ENCODE measurements around the gene KIFAP3. TPM values are rescaled to one million over a fixed set of nuclear protein-coding genes. Genes with fewer than 3 reads are reported as not detected.
"Not testable (repeated sequence)": the region's sequence is repeated elsewhere in the genome, so short reads cannot be mapped to it uniquely, and the experiment has no call there.

KIFAP3 gene
- total RNA-seq, 2 experiments from 2014 or later, result 14.0 to 14.7 TPM

GRCh38 chr1:169877800-169878491, 196.5 kb downstream of the KIFAP3 start:
- Mint-ChIP-seq H3K9me3 (no peaks in the 10 kb centered on the region), H3K36me3 (ENCODE audit: low read depth) (peaks cover 40% of the 10 kb centered on the region), H3K27me3 (no peaks in the 10 kb centered on the region), H3K4me1 (ENCODE audit: low read depth) (peaks cover 18% of the 10 kb centered on the region), H3K27ac (no peak overlapping the region), H3K4me3 (no peak overlapping the region)
- DNase-seq (no peak), ATAC-seq (no peak)
- ChIA-PET POLR2A (no interaction called here), CTCF (no interaction called here)
- no peak for TF ChIP-seq CTCF (IDR thresholded peaks at IDR 0.05)
- intact Hi-C loops (cut with micrococcal nuclease), result no loop called here

DNA sequence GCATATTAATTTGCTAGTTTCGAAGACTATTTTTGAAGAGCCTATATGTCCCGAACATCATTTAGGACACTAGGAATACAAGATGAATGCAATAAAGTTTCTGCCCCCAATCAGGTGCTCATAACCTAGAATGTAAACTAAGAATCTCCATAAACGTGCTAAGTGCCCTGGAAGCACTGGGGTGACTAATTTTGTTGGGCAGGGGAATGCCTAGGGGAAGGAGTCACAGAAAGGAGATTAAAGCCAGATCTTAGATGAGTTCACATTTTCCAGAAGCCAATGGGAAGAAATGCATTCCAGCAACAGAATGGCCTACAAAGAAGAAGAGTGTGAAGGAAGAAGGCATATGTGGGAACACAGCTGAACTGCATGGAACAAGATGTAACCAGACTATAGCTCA, 200.3 kb downstream of the KIFAP3 start:
- H3K9me3 Mint-ChIP-seq, result peaks cover 2% of the 10 kb centered on the region
- no peak for TF ChIP-seq CTCF (IDR thresholded peaks at IDR 0.05)
- POLR2A ChIA-PET, result no interaction called here
- ATAC-seq (no peak), DNase-seq (no peak)
- H3K27me3 Mint-ChIP-seq, result no peaks in the 10 kb centered on the region
- intact Hi-C loops (cut with micrococcal nuclease), result no loop called here
- no peak overlapping the region for H3K27ac Mint-ChIP-seq
- H3K4me1 Mint-ChIP-seq (ENCODE audit: low read depth), result peaks cover 11% of the 10 kb centered on the region
- CTCF ChIA-PET, result no interaction called here
- H3K36me3 Mint-ChIP-seq (ENCODE audit: low read depth), result peaks cover 57% of the 10 kb centered on the region
- no peak overlapping the region for H3K4me3 Mint-ChIP-seq

DNA sequence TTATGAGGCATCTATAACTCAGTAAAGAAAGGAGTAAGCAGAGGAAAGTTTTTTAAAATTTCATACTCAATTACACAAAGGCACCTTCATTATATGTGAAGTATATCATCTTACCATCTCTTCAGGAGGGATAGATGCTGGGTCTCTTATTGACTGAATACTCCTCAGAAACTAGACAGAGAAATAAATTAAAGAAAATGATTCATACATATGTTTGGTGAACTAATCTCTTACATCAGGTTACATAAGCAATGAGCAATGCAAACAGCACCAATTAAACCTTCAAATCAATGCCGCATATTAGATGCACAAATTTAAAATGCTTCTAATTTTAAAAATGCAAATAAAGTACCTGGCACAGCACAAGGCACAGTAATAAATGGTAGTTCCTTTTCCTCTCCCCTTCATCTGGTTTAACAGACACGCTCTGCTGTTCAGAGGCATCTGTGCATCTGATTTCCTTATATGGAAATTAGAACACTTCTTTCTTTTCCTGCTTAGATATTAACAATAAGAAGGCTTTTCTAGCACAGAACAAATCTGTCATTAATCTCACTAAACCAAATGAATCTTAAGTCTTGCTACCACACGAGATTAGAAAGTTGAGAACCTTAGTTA, 200.8 kb downstream of the KIFAP3 start:
- Mint-ChIP-seq H3K9me3 (peaks cover 2% of the 10 kb centered on the region), H3K4me1 (ENCODE audit: low read depth) (peaks cover 6% of the 10 kb centered on the region), H3K4me3 (no peak overlapping the region), H3K36me3 (ENCODE audit: low read depth) (peaks cover 56% of the 10 kb centered on the region), H3K27me3 (no peaks in the 10 kb centered on the region), H3K27ac (no peak overlapping the region)
- POLR2A ChIA-PET, result no interaction called here
- CTCF ChIA-PET, result no interaction called here
- no peak for TF ChIP-seq CTCF (IDR thresholded peaks at IDR 0.05)
- intact Hi-C loops (cut with micrococcal nuclease), result no loop called here
- no peak for ATAC-seq
- no peak for DNase-seq

DNA sequence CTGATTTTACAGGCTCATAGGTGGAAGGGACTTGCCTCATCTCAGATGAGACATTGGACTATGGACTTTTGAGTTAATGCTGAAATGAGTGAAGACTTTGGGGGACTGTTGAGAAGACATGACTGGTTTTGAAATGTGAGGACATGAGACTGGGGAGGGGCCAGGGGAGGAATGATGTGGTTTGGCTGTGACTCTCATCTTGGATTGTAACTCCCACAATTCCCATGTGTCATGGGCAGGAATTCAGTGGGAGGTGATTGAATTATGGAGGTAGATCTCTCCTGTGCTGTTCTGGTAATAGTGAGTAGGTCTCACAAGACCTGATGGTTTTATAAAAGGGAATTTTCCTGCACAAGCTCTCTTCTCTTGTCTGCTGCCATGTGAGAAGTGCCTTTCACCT, 201.6 kb downstream of the KIFAP3 start:
- Mint-ChIP-seq H3K9me3 (peaks cover 2% of the 10 kb centered on the region), H3K4me1 (ENCODE audit: low read depth) (peaks cover 5% of the 10 kb centered on the region), H3K27me3 (no peaks in the 10 kb centered on the region), H3K36me3 (ENCODE audit: low read depth) (peaks cover 59% of the 10 kb centered on the region), H3K27ac (no peak overlapping the region), H3K4me3 (no peak overlapping the region)
- no peak for DNase-seq
- no peak for TF ChIP-seq CTCF (IDR thresholded peaks at IDR 0.05)
- ChIA-PET CTCF (no interaction called here), POLR2A (interaction anchor here (0.8 kb wide), 1 partner anchor 21 kb away, joined by 3 read pairs; the partner anchor contains the start of gene SCYL3)
- intact Hi-C loops (cut with micrococcal nuclease), result no loop called here
- no peak for ATAC-seq

DNA sequence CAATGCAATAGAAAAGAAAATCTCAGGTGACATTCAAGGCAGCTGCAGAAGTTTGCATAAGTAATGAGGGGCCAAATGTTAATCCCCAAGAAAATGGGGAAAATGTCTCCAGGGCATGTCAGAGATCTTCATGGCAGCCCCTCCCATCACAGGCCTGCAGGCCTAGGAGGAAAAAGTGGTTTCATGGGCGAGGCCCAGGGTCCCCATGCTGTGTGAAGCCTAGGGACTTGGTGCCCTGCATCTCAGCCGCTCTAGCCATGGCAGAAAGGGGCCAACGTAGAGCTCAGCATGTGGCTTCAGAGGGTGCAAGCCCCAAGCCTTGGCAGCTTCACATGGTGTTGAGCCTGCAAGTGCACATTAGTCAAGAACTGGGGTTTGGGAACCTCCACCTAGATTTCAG, 202.5 kb downstream of the KIFAP3 start:
- H3K36me3 Mint-ChIP-seq (ENCODE audit: low read depth), result peaks cover 60% of the 10 kb centered on the region
- H3K9me3 Mint-ChIP-seq; intact Hi-C loops (cut with micrococcal nuclease); H3K27ac Mint-ChIP-seq; H3K4me1 Mint-ChIP-seq (ENCODE audit: low read depth); ATAC-seq; H3K4me3 Mint-ChIP-seq; H3K27me3 Mint-ChIP-seq; CTCF ChIA-PET; DNase-seq: not testable (repeated sequence)
- POLR2A ChIA-PET, result interaction anchor here (0.8 kb wide), 1 partner anchor 22 kb away, joined by 3 read pairs; the partner anchor contains the start of gene SCYL3

Other genes with a start within 250 kb of the KIFAP3 start
- gene SCYL3, start 180.8 kb downstream of the KIFAP3 start, total RNA-seq, result 1 to 10 TPM; 7.7 to 8.4 TPM
- gene NTMT2, start 71.3 kb upstream of the KIFAP3 start, total RNA-seq, result not detected